Hypothalamus (tissue), 51 donors: ENCODE data around the gene STAP2.
A peak's percentile ranks its signal among the peaks of the same experiment; 100 is the strongest.

ENCODE experiments used
- DNase-seq, 51 donors: peaks; one replicate each; lab custom pipeline; 2025; lab: John Stamatoyannopoulos, UW

The STAP2 gene

DNA sequence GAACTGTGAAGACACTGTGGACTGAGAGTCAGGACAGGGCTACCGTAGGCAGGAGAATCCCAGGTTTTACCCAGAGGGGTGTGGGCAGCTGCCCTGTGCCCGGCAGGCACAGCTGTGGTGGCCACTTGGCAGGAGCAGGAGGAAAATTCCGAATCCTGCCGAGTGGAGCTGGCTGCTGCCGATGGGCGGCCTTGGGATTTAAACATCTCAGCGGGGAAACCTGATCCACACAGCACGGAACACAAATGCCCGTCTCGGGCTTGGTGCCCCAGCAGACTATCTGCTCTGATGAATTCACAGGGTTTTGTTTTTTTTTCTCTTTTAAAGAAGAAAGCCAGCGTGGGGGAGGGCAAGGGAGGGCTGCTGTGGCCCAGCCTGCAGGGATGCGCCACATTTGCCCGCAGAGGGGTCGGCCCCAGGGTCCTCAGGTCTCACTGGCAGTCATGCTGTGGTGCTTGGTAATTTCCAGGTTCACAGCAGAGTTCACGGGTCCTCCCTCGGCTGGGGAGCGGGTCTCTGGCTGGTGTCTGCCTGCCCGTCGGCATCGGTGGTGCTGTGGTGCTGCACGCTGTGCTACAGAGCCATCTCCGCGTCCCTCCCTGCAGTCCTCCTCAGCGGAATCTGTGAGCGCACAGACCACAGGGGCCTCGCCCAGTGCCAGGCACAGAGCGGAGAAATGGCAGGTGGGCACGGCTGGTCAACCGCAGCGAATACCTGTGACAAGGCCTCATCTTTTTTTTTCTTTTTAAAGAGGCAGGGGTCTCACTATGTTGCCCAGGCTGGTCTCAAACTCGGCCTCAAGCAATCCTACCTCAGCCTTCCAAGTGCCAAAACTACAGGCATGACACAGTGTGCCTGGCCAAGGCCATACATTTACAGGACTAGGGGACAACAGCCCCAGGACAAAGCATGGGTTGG is 32.9 kb upstream of the STAP2 start:
- peak in 10 of 51 donors; percentile 10 to 46 (median 30) for DNase-seq

DNA sequence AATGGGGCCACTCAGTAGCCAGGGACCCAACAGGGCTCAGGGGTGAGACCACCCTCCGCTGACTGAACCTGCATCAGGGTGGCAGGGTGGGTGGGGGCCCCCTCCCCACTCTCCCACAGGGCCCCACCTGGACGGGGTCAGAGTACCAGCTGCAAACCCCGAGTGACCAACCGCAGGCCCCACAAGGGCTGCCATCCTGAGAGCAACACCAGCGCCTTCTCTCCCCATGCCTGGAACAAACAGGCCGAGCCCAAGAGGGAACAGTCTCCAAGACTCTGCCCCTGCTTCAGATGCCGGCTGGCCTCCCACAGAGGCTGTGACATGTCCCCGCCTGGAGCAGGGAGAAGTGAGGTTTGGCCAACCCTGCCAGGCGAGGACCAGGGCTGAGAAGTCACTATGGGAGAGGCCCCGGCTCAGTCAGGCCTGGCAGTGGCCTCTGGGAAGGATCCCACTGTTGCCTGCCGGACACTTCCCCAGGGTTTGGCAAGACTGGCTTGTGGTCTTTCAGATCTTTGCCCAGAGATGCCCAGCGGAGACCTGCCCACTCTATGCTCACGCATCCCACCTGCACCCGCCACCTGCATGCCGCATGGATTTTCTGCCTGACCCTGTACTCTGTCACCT is 31.9 kb upstream of the STAP2 start:
- DNase-seq: no peak

DNA sequence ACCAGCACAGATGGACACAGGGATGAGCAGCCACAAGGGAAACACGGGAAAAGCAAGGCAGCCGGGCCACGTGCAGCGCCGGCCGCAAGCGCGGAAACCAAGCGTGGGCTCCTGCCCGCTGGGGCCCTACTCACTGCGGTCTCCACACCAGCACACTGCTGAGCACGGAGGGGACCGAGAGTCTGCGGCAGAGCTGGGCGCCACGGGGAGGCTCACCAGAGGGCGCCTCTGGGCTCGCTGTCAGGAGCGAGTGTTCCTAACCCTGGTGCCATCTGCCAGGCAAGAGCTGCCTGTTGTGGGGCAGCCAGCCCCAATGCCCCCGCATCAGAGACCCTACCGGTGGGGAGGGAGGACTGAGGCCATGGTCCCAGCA is 31.2 kb upstream of the STAP2 start:
- DNase-seq: peak in 37 of 51 donors; percentile 6 to 76 (median 47)

DNA sequence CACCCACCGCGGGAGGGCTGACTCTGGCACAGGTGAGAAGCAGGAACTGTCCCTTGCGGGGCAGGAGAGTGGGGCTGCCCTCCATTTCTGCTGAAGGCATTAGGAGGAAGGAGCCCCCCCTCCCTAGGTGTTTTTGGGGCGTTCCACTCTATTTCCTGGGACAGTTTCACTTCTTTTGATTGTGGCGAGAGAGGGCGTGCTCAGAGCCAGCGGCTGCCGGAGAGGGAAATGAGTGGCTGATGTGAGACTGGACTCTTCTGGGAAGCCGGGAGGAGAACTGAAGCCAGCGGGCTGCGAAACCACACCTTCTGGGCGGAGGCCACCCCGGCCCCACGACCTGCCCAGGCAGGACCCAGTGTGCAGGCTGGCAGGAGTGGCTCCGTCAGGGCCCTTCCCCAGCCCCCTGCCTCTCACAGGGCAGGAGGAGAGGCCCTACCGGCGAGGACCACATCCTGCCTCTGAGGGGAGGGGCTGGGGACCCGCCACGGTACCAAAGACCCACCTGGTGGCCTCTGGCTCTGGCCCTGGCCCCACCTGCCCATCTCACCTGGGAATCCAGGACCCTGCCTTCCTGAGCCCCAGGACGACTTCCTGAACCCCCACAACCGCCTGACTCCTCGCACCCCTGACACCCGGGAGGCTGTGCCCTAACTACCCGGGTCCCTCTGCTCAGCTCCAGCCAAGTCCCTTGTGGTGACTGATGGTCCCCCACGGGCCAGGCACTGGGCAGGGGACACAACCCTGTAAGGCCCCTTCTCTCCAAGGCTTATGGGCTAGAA is 30.7 kb upstream of the STAP2 start:
- peak in 10 of 51 donors; percentile 12 to 38 (median 24) for DNase-seq

DNA sequence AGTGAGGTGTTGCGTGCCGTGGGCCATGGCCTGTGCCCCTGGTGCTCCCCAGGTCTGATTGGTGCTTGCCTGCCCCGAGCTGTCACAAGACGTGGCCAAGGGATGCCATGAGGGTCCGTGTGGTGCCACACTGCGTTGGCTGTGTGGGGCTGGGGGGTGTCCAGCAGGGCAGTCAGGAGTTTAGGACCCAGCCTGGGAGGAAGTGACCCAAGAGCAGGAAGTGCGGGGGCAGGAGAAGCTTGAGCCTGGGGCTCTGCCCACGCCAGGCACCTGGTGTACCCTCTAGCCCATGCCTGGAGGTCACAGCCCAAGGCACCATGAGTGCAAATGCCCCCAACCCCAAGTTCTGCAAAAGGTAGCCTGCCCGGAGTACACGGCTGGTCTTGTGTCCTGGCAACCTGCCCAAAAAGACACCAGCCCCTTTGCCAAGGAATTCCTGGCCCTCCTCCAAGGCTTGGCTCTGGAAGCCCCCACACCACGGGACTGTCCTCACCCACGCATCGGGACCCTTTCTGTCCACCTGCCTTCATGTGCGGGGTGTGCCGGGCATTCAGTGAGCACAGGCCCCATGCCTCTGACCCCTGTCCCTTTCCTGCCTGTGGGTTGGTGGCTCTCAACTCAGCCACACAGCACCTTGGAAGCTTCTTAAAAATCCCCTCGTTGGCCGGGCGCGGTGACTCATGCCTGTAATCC is 29.6 kb upstream of the STAP2 start:
- no peak for DNase-seq

DNA sequence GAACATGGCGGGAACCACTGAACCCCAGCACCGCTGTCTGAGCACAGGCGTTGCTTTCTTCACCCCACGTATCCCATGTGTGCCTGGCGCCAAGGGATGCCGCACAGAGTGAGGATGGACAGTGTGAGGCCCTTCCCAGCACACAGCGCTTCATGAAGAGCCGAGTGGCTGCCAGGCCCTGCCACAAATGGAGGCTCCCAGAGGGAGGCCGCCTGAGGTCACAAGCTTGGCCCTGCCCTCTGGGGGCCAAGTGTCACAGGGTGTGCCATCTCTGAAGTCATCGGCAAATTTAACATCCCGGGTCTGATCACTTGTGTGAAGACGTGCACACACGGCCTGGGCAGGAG is 29.1 kb upstream of the STAP2 start:
- DNase-seq: no peak

DNA sequence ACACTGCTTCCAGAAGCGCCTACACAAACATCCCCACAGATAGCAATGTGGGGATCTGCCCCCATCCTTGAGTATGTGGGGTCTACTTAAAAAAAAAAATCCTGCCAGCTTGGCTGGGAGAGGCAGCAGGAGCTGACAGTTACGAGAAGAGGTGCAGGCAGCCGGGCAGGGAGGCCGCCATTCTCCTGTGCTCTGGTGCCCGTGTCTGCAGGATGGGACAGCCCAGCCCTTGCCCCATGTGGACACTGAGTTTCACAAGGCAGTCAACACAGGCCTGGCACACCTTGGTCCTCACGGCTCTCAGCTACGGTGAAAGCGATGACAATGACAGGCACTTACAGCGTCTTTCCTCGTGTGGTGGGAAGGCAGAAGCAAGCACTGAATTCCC is 28.7 kb upstream of the STAP2 start:
- no peak for DNase-seq

DNA sequence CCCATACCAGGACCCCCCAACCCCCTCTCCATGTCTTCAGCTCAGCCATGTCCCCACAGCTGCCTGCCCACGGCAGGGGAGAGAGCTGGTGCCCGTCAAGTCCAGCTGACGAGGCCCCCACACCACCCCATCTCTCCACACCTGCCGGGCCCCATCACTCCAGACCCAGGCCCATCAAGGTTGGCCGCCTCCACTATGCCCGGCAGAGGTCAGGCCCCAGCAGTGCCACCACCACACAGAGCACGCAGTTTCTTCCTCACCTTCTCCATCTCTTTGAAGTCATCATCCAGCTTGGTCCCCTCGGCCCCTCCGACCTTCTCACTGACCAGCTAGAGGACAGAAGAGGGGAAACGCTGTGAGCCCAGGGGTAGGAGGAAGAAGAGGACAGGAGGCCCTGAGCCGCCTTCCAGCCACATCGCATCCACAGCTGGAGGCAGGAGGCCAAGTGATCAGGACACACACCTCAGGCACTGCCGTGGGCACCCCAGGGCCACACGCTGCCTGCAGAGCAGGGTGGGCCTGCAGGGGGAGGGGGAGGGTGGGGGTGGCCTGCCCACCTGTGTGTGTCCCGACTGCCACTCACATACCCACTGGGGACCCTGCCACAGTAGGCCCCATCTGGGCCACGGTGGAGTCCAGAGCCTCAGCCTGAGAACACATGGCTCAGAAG is 28.2 kb upstream of the STAP2 start:
- DNase-seq: no peak

DNA sequence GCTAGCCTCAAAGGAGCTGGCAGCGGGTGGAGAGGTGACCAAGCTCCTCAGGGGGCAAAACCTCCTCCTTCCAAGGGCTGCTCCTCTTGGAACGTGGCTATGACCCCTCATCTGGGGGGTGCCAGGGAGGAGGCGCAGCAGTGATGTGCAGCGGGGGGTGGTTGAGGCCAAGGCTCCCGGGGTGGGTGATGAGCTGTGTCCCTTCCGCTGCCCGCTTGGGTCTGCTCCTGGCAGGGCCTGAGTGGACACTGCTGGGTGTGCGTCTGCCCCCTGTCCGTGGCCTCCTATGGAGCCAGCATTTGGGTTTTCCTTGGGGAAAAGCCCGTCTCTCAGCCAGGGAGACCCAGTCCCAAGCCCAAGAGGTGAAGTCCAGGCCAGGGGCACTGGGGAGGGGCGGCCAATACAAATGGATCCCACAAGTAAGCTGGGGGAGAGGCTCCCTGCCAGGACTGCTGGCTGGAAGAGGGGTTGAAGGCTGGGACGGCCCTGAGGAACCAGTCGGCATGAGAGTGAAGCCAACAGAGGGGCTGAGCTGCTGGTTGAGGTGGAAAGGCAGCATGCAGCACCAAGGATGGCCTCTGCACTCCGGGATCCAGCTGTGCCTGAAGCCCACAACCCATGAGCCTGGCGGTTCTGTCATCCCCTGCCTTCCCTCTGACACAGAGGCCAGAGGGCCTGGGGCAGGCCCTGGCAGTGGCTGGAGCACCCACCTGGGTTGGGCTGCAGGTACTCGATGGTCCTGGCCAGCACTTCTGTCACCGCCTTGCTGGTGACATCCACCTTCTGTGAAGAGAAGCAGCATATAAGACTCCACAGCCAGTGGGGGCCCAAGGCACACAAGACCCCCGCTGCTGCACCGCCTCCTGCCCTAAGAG is 27.4 kb upstream of the STAP2 start:
- DNase-seq: no peak

DNA sequence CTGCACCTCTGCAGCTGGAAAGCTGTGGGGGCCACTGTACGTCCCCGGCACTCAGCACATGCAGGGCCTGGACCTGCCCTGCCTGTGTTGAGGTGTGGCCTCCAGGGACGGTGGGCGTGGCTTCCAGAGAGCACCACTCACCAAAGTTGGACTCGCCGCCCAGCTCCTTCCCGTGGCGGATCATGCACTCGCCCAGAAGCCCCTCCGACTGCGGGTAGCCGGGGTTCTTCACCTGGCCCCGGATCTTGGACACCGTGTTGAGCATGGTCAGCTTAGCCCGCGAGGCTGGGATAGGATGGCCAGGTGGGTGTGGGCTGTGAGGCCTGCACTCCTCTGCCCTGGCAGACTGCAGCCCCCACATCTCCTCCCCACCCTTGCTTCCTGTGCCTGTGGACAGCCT is 26.7 kb upstream of the STAP2 start:
- DNase-seq: no peak

DNA sequence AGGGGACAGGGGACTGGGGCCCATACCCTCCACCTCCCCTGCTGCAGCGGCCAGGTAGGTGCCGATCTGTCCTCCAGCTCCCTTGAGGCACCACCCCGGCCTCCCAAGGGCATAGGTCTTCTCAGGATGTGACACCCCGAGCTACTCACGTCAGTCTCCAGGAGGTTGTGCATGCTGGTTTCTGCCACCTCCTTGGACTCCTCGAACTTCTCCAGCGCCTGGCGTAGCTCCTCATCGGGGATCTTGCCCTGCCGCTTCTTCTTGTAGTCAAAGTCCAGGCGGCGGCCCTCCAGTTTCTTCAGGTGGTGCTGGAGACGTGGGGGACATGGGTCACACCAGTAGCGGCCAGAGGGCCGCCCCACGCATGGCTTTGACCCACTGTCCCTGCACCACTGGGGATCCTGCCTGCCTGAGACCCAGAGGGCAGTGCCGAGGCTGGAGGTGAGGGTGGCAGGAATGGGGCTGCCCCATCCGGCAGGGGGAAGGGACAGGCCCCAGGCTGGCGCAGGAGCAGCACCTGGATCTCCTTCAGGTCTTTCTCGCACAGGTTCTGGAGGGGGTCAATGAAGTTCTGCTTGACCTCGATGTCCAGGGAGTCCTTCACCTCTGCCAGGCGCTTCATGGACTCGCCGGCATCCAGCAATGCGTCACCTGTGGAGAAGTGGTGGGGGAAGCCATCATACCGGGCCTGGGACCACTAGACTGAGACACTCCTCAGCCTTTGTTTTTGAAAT is 25.1 kb upstream of the STAP2 start:
- DNase-seq: no peak

DNA sequence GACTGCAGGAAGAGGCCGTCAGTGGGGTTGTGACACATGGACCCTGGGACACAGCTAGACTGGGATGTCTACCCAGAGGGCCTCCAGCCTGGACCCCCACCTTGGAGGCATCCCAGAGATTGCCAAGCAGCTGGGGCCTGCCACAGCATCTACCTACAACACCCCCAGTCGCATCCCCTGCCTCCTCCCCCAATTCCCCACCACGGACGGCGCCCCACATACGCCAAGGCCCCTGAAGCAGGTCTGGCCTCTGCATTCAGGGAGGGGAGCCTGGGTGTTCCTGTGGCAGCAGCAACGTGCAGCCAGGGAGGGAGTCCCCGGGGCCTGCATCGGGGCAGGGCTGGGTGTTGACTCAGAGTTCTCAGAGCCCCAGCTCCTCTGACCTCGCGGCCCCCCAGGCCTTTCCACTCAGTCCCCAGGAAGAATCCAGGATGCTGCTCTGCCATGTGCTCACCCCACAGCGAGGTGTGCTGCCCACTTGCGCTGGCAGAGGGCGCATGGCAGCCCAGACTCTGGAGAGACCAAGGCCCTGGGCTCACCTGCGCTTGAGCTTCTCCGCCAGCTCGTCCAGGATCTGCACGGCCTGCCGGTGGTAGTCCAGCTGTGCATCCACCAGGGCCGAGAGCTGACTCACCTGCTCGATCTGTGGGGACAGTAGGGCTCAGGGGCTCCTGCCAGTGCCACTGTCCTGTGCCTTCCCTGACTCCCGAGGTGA is 24.4 kb upstream of the STAP2 start:
- DNase-seq: no peak

DNA sequence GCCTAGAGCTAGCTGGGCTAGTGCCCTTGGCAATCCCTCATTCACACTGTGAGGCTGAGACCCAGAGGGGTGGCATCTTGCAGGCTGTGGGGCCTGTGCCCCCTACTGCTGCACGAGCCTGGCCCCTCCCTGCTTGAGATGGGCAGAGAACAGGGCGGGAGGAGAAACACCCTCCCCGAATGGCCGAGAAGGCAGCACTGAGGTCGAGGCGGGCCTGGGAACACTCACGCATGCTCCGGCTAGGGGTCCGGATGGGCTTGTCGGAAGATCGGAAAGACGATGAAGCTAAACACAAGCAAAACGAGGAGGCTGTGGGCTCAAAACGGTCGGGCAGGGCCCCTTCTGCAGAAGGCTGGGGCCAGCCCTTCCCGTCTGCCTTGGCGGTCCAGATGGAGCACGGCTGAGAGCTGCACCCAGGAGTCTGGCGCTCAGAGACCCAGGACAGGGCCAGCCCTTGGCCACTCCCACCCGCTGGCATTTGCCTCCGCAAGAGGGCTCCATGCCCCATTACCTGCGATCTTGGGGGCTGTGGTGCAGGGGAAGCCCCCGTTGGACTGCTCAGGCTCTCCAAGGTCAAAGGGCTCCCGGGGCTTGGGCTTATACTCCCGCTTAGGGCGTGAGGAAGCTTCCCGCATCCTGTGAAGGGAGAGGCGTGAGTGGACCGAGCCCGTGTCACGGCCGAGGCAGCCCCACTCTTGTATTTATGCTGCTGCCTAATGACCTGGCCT is 23.6 kb upstream of the STAP2 start:
- DNase-seq: no peak

DNA sequence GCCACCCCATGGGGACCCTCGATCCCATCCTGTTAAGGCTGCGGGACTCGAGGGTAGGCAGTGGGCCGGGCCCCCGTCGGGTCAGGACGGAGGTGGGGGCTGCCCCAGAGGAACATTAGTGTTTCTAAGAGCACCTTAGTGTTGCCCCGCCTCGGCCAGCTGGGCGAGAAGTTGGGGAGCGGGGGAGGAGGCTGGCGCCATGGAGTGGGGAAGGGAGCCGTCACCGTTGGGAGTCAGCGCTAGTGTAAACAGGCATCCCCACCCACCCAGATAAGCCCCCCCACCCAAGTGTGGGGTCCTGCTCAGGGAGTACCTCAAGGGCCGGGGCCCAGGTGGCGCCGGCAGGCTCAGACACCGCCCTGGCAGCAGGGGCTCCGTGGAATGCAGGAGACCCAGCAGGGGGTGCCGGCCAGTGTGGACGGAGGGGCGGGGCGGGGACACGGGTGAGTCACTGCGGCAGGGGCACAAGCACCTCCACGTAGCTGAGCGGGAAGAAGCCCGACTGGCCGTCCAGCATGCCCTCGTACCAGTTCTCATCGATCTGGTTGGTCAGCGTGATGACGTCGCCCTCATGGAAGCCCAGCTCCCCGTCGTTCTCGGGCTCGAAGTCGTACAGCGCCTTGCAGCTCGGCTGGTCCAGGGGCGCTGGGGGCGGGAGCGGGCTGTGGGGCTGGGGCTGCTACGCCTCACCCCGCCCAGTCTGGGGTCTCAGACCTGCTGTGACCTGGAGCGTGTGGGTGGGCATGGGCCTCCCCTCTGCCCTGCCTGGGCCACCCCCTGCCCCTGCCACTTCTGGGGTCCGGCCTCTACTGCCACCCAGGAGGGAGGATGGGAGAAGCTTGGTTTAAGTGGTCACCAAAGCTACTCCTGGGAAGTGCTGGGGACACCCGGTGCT is 22.8 kb upstream of the STAP2 start:
- no peak for DNase-seq

DNA sequence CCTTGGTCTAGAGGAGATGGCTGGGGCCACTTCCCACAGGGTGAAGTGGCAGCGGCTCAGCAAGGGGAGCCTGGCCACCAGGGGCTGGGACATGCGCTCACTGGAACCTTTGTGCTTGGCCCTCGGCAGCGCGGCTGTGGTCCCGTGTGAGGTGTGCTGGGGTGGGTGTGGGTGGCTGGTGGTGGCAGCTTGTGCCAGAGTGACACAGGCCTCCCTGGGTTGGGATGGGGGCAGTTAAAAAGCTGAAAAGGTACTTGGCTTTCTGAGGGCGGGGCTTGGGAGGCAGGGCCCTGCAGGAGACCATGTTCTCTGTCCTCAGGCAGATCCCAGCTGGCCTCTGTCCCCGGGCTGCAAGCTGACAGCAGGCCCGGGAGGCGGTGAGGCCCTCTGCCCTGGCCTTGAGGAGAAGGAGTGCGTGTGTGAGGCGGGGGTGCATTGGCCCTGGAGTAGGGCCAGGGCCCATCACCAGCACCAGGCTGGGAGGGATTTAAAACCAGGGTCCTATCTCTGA is 22.1 kb upstream of the STAP2 start:
- DNase-seq: no peak

DNA sequence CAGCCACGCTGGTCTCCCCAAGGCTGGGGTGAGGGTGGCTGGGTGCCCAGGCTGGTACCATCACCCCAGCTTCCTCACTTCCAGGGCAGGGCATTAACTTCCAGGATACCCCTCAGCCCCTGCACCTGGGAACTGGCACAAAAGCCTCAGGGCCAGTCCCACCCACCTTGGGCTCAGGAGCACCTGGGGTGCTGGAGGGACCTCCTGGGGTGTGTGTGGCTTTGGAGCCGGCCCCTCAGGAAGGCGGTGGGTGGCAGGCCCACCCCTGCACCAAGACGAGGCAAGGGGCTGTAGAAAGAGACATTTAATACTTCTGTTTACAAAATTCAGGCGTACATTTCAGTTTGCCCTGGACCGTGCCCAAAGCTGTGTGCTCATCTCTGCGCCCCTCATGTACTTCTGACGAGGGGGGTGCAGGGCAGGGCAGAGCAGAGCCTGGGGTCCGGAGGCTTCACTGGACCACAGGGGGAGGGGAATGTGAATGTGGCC is 21.5 kb upstream of the STAP2 start:
- DNase-seq: no peak
